Measurements from ENCODE around the gene TYMP.
A peak's percentile ranks its signal among the peaks of the same experiment; 100 is the strongest.

Gene TYMP

DNA sequence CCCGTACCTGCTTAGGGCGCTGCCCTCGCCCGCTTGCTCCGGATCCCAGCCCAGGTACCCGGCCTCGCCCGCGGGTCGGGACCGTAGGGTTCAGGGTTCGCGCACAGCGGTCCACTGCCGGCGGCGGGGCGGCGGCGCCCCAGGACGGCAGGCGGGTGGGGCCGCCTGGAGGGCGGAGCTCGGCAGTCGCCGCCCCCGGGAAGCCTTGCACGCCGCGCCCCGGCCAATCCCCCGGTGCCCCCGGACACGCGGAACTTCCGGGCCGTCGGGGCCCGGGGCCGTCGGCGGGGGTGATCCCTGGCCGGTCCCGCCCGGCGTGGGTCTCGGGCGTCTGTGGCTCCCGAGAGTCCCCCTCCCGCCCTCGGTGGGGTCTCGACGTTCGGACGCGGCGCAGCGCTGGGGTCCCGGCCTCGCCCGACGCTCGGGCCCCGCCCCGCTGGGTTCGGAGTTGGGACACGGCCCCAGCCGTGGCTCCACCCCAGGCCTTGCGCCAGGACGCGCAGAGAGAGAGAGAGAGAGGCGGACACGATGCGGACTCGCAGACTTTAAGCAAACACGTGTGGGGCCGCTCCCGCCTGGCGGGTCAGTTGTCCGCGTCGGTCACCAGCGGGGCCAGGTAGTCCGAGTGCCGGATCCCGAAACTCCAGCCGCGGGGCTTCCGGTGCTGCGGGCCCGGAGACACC is at the start of gene TYMP:
TYMP (minus strand) TSS at position 116 of the 683 bp plus-strand sequence. CDS start 303 bp downstream, outside the sequence.
- DNase-seq (ENCODE audit: extremely low read depth in 1 of 2, low read depth in 1 of 2): peak in 1 of 2 donors; percentile 61

GRCh38 chr22:50578776-50579310 is 49.0 kb upstream of the TYMP start:
- DNase-seq (ENCODE audit: extremely low read depth in 1 of 2, low read depth in 1 of 2): no peak

GRCh38 chr22:50577987-50578775 is 48.4 kb upstream of the TYMP start, which contains the start of gene CPT1B:
Gene CPT1B, minus strand, starts transcription at chr22:50578427. Its CDS starts 512 bp downstream, at chr22:50577915.
- DNase-seq (ENCODE audit: extremely low read depth in 1 of 2, low read depth in 1 of 2): no peak

GRCh38 chr22:50577697-50577986 is 47.8 kb upstream of the TYMP start:
- DNase-seq (ENCODE audit: extremely low read depth in 1 of 2, low read depth in 1 of 2): no peak

DNA sequence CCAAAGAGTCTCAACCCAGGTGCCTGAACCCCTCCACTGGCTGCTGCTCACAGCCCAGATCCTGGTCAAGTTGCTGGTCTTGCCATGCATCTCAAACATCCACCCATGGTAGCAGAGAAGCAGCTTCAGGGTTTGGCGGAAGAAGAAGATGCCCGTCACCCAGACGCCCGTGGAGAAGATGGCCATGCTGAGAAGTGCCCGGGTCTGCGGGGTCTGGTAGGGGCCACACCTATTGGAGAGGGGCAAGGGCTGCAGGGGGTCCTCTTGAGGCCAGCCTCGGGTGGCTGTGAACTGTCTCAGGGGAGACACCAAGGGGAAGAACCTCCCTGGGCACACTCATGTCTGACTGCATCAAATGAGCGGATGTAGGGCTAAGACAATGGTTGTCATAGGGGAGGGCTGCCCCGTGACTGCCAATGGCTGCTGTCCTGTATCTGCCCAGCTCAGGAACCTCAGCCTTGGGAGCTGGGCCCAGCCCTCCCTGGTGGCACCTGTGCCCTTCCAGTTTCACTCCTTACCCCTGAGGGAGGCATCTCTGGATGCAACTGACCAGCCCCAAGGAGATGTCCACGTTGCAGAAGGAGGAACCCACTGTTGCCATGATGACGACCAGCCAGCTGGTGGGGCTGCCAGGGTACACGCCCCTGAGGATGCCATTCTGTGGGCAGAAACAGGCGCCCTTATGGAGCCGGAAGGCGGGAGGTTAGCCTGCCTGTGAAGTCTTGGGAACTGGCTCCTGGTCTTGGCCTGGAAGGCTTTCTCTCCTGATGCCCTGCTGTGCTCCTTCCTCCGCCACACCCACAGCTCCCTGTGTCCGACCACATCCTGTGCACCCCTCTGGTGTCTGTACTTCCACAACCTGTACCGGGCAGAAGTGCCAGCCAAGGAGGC is 47.2 kb upstream of the TYMP start:
- no peak for DNase-seq (ENCODE audit: extremely low read depth in 1 of 2, low read depth in 1 of 2)

GRCh38 chr22:50576070-50576469 is 46.3 kb upstream of the TYMP start:
- DNase-seq (ENCODE audit: extremely low read depth in 1 of 2, low read depth in 1 of 2): no peak

GRCh38 chr22:50575426-50575941 is 45.7 kb upstream of the TYMP start:
- DNase-seq (ENCODE audit: extremely low read depth in 1 of 2, low read depth in 1 of 2): no peak

DNA sequence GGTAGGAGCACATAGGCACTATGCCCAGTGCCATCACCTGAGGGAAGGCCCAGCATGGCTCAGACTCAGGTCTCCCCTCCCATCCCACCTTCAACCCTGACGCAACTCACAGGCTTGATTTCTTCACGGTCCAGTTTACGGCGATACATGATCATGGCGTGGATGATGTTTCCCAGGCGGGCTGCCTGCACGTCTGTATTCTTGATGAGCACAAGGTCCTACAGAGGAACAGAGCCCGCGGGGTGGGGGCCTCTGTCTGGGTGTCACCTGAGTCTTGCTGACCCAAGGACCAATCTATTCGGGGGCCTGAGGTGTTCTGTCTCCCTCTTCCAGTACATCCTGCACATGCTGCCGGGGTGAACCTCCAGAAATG is 44.6 kb upstream of the TYMP start:
- DNase-seq (ENCODE audit: extremely low read depth in 1 of 2, low read depth in 1 of 2): no peak

- no peak for DNase-seq (ENCODE audit: extremely low read depth in 1 of 2, low read depth in 1 of 2)
These were observed 43.9 kb upstream of the TYMP start for GRCh38 chr22:50573491-50574382.

GRCh38 chr22:50572965-50573364 is 43.2 kb upstream of the TYMP start:
- DNase-seq (ENCODE audit: extremely low read depth in 1 of 2, low read depth in 1 of 2): no peak

DNA sequence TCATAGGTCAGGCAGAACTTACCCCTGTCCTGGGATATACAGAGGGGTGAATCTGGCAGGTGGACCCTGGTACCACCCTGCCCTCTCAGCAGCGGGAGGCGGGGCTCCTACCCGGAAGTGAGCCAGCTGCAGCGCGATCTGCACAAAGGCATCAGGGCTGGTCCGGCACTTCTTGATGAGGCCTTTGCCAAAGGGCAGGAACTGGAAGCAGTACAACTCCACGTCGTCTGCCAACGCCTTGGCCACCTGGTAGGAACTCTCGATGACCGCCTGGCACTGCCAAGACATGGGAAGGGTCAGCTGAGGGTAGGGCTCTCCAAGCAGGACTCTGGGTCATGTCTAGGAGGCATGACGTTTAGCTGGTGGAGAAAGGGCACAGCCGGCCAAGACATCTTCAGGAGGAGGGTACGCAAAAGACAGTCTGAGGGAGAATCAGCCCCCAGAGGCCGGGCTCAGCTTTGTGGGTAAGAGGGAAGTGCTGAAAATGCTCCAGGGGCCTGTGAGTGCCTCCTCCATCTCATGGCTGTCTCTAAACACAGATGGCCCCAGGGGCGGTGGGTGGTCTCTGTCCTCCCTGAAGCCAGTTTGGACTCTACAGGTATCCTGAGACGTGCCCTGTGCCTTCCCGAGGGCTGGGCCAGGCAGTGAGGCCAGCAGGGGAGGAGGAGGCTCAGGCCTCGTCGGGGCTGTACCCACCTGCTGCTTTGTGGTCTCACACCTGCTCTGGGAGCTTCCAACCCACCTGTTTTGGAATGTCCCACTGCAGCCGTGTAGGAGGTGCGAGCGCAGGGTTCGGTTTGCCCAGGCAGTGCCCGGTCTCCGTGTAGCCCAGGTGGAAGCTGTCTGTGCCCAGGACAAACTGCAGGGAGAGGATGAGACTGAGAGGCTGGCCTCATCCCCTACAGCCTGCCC is 41.7 kb upstream of the TYMP start:
- no peak for DNase-seq (ENCODE audit: extremely low read depth in 1 of 2, low read depth in 1 of 2)

GRCh38 chr22:50570861-50571260 is 41.0 kb upstream of the TYMP start:
- DNase-seq (ENCODE audit: extremely low read depth in 1 of 2, low read depth in 1 of 2): no peak

- DNase-seq (ENCODE audit: extremely low read depth in 1 of 2, low read depth in 1 of 2): no peak
These were observed 40.2 kb upstream of the TYMP start for GRCh38 chr22:50569896-50570535.

- DNase-seq (ENCODE audit: extremely low read depth in 1 of 2, low read depth in 1 of 2): no peak
These were observed 39.2 kb upstream of the TYMP start for GRCh38 chr22:50569041-50569459.

- DNase-seq (ENCODE audit: extremely low read depth in 1 of 2, low read depth in 1 of 2): no peak
These were observed 38.8 kb upstream of the TYMP start for GRCh38 chr22:50568626-50569025.

DNA sequence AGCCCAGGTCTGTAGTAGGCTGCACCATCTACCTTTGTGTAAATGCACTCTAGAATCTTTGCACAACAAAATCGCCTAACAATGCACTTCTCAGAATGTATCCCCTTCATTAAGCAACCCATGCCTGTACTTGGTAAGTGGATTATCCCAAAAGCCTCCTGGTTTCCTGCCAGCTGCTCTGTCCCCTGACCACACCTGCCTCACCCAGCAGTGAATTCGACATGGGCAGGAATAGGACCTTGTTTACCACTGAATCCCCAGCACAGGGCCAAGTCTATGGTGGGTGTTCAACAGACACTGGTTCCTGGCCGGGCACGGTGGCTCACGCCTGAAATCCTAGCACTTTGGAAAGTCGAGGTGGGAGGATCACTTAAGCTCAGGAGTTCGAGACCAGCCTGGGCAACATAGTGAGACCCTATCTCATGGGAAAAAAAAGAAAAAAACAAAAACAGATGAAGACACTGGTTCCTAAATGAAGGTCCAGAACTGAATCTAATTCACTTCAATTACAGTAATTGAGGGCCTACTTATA is 38.0 kb upstream of the TYMP start:
- DNase-seq (ENCODE audit: extremely low read depth in 1 of 2, low read depth in 1 of 2): no peak

DNA sequence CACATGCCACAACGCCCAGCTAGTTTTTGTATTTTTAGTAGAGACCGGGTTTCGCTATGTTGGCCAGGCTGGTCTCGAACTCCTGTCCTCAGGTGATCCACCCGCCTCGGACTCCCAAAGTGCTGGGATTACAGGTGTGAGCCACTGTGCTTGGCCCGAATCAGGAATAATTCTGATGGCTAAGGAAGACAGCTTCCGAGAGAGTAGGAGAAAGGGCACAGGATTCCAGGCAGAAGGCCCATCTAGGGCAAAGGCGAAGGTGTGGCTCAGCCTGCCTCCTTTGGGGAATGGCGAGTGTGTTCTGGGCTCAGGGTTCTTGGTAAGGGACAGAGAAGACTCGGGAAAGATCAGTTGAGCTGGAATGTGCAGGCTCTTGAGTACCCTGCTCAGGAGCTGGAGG is 34.5 kb upstream of the TYMP start:
- no peak for DNase-seq (ENCODE audit: extremely low read depth in 1 of 2, low read depth in 1 of 2)

Measured in activated CD8-positive, alpha-beta memory T cell treated with anti-CD3 and anti-CD28 coated beads for 1 hour (primary cell).